ENCODE data around the gene CAPN2. TPM values are rescaled to one million over a fixed set of nuclear protein-coding genes. Genes with fewer than 3 reads are reported as not detected.

Gene CAPN2
- total and polyA plus RNA-seq, 3 experiments from 2014 or later, result 79.8 to 252 (median 82.9) TPM

DNA sequence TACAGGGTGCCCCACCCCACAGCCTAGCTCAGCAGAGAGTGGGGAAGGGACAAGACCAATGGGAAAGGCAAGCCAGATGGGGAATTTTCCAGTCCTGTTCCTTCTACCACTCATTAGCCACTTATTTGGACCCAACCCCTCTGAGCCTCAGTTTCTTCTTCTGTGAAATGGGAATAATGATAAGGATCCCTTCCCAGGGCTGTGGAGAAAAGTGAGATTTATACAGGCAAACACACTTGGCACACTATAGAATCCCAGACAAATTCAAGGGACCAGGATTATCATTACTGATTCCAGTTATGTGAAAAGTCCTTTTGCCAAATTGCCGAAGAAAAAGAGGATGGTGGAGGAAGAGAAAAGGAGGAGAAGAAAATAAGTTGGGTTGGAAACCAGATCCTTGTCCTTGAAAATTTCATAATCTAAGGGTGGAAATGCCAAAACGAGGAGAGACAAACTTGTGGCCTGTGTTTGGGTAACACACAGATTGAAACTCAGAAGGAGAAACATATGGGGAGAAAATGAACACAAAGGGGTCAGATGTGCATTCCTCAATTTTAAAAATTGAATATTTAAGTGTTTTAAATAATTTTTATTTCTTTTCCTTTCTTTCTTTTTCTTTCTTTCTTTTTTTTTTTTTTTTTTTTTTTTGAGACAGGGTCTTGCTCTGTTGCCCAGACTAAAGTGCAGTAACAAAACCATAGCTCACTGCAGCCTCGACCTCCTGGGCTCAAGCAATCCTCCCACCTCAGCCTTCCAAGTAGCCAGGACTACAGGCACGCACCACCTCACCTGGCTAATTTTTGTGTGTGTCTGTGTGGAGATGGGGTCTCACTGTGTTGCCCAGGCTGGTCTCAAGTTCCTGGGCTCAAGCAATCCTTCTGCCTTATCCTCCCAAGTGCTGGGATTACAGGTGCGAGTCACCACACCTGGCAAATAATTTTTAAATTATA is 9.6 kb downstream of the CAPN2 start:
- POLR2A ChIA-PET, result interaction anchor here (0.7 to 1.3 kb wide), 2 partner anchors 10 to 577 kb away, joined by 5 to 8 read pairs; no protein-coding TSS in a partner anchor
- Histone ChIP-seq H3K27ac (ENCODE audit: low read depth, low read length) (no peak overlapping the region), H3K27me3 (ENCODE audit: insufficient read depth, low read length, poor library complexity, severe bottlenecking) (no peaks in the 10 kb centered on the region), H3K36me3 (ENCODE audit: insufficient read depth, low read length) (peaks cover 49% of the 10 kb centered on the region), H3K9me3 (ENCODE audit: low read length) (no peaks in the 10 kb centered on the region), H3K4me3 (ENCODE audit: low read length) (no peak overlapping the region), H3K4me1 (ENCODE audit: insufficient read depth, low read length) (peaks cover 66% of the 10 kb centered on the region)
- H3K4me3 Mint-ChIP-seq, result peak overlapping the region in 3 of 7 donors; percentile 25 to 33 (median 32)
- H3K27me3 Mint-ChIP-seq, result no peaks in the 10 kb centered on the region
- no peak for DNase-seq
- peak overlapping the region; percentile 21 to 89 (median 83) for H3K27ac Mint-ChIP-seq
- CTCF ChIA-PET, result interaction anchor here (0.5 to 6.5 kb wide), 4 partner anchors 10 to 1017 kb away, joined by 3 to 94 read pairs (median 10); partner anchors contain the start of gene CAPN2
- no peaks in the 10 kb centered on the region for H3K9me3 Mint-ChIP-seq
- H3K36me3 Mint-ChIP-seq, result peaks cover 15 to 80% (median 28%) of the 10 kb centered on the region in 3 donors
- peaks cover 75 to 95% (median 89%) of the 10 kb centered on the region in 3 donors for H3K4me1 Mint-ChIP-seq

- DNase-seq, result no peak
- H3K4me3 Mint-ChIP-seq, result peak overlapping the region in 3 of 7 donors; percentile 2 to 34 (median 29)
- peaks cover 15 to 74% (median 32%) of the 10 kb centered on the region in 3 donors for H3K36me3 Mint-ChIP-seq
- Histone ChIP-seq H3K36me3 (ENCODE audit: insufficient read depth, low read length) (peaks cover 47% of the 10 kb centered on the region), H3K27ac (ENCODE audit: low read depth, low read length) (no peak overlapping the region), H3K4me1 (ENCODE audit: insufficient read depth, low read length) (peaks cover 60% of the 10 kb centered on the region), H3K27me3 (ENCODE audit: insufficient read depth, low read length, poor library complexity, severe bottlenecking) (no peaks in the 10 kb centered on the region), H3K4me3 (ENCODE audit: low read length) (no peak overlapping the region), H3K9me3 (ENCODE audit: low read length) (no peaks in the 10 kb centered on the region)
- peak overlapping the region; percentile 58 to 86 (median 78) for H3K27ac Mint-ChIP-seq
- H3K27me3 Mint-ChIP-seq, result no peaks in the 10 kb centered on the region
- peaks cover 72 to 95% (median 89%) of the 10 kb centered on the region in 3 donors for H3K4me1 Mint-ChIP-seq
- CTCF ChIA-PET, result interaction anchor here (0.8 to 2.2 kb wide), 3 partner anchors 12 to 42 kb away, joined by 3 to 16 read pairs (median 5); no protein-coding TSS in a partner anchor
- no peaks in the 10 kb centered on the region for H3K9me3 Mint-ChIP-seq
- POLR2A ChIA-PET, result interaction anchor here (0.6 kb wide), 1 partner anchor 479 kb away, joined by 6 read pairs; no protein-coding TSS in a partner anchor
These were observed 11.1 kb downstream of the CAPN2 start for GRCh38 chr1:223723351-223723904.

DNA sequence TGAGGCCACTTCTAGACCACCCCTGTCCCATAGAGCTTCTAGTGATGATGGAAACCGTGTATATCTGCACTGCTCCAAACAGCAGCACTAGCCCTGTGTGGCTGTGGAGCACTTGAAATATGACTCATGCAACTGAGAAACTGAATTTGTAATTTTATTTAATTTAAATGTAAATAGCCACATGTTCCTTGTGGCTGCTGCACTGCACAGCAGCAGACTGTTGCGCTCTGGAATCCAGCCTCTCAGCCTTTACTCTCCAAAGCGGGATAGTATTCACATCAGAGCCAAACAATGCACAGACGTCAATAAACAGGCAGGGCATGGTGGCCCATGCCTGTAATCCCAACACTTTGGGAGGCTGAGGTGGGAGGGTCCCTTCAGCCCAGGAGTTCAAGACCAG is 12.0 kb downstream of the CAPN2 start:
- Histone ChIP-seq H3K4me3 (ENCODE audit: low read length) (no peak overlapping the region), H3K27ac (ENCODE audit: low read depth, low read length) (no peak overlapping the region), H3K36me3 (ENCODE audit: insufficient read depth, low read length) (peaks cover 42% of the 10 kb centered on the region), H3K27me3 (ENCODE audit: insufficient read depth, low read length, poor library complexity, severe bottlenecking) (no peaks in the 10 kb centered on the region), H3K4me1 (ENCODE audit: insufficient read depth, low read length) (peaks cover 55% of the 10 kb centered on the region), H3K9me3 (ENCODE audit: low read length) (no peaks in the 10 kb centered on the region)
- DNase-seq, result no peak
- H3K27me3 Mint-ChIP-seq, result no peaks in the 10 kb centered on the region
- no peaks in the 10 kb centered on the region for H3K9me3 Mint-ChIP-seq
- peaks cover 15 to 74% (median 30%) of the 10 kb centered on the region in 3 donors for H3K36me3 Mint-ChIP-seq
- no peak overlapping the region for H3K4me3 Mint-ChIP-seq
- ChIA-PET POLR2A (no interaction called here), CTCF (interaction anchor here (0.7 to 0.8 kb wide), 2 partner anchors 11 to 12 kb away, joined by 3 read pairs; partner anchors contain the start of gene CAPN2)
- peaks cover 75 to 96% (median 90%) of the 10 kb centered on the region in 3 donors for H3K4me1 Mint-ChIP-seq
- H3K27ac Mint-ChIP-seq, result peak overlapping the region in 7 of 8 donors; percentile 63 to 86 (median 75)

DNA sequence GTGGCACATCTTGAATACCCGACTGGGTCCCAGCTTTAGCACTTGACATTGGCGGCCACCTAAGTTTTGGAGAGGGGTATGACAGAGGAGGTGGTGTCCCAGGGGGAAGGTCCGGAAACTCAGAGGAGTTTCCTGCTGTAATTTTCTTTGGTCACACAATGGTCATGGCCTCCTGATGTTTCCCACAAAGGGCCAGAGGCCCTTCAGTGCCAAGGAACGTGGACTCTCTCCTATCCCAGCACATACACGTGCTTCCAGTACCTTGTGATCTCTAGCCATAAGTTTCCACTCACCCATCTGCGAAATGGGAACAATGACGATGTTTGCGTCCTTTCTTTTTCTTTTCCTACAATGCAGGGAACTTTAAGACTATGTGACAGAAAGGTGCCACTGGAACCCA is 13.2 kb downstream of the CAPN2 start:
- Histone ChIP-seq H3K36me3 (ENCODE audit: insufficient read depth, low read length) (peaks cover 30% of the 10 kb centered on the region), H3K4me3 (ENCODE audit: low read length) (no peak overlapping the region), H3K4me1 (ENCODE audit: insufficient read depth, low read length) (peaks cover 54% of the 10 kb centered on the region), H3K9me3 (ENCODE audit: low read length) (no peaks in the 10 kb centered on the region), H3K27ac (ENCODE audit: low read depth, low read length) (peak overlapping the region; percentile 56), H3K27me3 (ENCODE audit: insufficient read depth, low read length, poor library complexity, severe bottlenecking) (no peaks in the 10 kb centered on the region)
- peak overlapping the region; percentile 85 to 100 (median 96) for H3K27ac Mint-ChIP-seq
- H3K9me3 Mint-ChIP-seq, result no peaks in the 10 kb centered on the region
- ChIA-PET POLR2A (no interaction called here), CTCF (interaction anchor here (0.7 to 1.1 kb wide), 4 partner anchors 14 to 27 kb away, joined by 3 to 4 read pairs (median 3); partner anchors contain the start of gene CAPN2)
- H3K36me3 Mint-ChIP-seq, result peaks cover 14 to 71% (median 27%) of the 10 kb centered on the region in 3 donors
- no peaks in the 10 kb centered on the region for H3K27me3 Mint-ChIP-seq
- peak overlapping the region in 3 of 7 donors; percentile 50 to 89 (median 78) for H3K4me3 Mint-ChIP-seq
- H3K4me1 Mint-ChIP-seq, result peaks cover 73 to 94% (median 88%) of the 10 kb centered on the region in 3 donors
- no peak for DNase-seq

DNA sequence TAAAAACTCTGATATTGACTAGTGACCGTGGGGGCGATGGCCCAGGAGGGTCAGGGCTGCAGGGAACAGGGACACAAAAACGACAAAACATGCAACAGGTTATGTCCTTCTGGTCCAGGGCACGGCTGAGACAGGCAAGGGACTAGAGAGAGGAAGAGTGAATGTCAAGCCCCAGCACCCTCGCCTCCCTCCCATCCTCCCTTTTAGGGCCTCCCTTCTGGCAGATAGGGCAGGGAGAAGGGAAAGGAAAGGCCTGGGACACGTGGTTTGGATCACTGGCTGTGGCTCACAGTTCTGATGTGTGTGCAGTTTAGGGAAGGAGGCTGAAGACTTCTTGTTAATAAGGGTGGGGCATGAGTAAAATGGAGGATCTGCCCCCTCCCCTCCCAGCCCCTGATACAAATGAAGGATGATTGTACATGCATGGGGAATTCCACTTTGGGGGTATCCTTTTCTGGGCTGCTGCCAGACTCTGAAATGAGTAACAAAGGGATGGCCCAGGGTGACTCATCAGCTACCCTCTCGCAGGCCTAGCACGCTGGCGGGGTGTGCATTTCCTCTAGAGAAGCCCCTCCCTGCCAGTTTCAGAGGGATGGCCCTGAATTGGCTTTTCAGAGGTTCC is 14.2 kb downstream of the CAPN2 start:
- Mint-ChIP-seq H3K4me3 (peak overlapping the region; percentile 32 to 89 (median 84)), H3K27me3 (no peaks in the 10 kb centered on the region), H3K36me3 (peaks cover 9 to 71% (median 24%) of the 10 kb centered on the region in 3 donors), H3K27ac (peak overlapping the region; percentile 85 to 100 (median 96)), H3K4me1 (peaks cover 73 to 94% (median 88%) of the 10 kb centered on the region in 3 donors), H3K9me3 (no peaks in the 10 kb centered on the region)
- Histone ChIP-seq H3K27me3 (ENCODE audit: insufficient read depth, low read length, poor library complexity, severe bottlenecking) (no peaks in the 10 kb centered on the region), H3K27ac (ENCODE audit: low read depth, low read length) (peak overlapping the region; percentile 64), H3K36me3 (ENCODE audit: insufficient read depth, low read length) (peaks cover 21% of the 10 kb centered on the region), H3K9me3 (ENCODE audit: low read length) (no peaks in the 10 kb centered on the region), H3K4me1 (ENCODE audit: insufficient read depth, low read length) (peaks cover 45% of the 10 kb centered on the region), H3K4me3 (ENCODE audit: low read length) (peak overlapping the region; percentile 18)
- ChIA-PET CTCF (interaction anchor here (0.8 to 3.3 kb wide), 5 partner anchors 14 to 105 kb away, joined by 3 to 37 read pairs (median 6); partner anchors contain the start of gene CAPN2), POLR2A (interaction anchor here (1.0 to 2.1 kb wide), 4 partner anchors 10 to 22 kb away, joined by 3 to 8 read pairs (median 6); partner anchors contain the start of gene CAPN2)
- DNase-seq, result peak; percentile 48 to 95 (median 81)

DNA sequence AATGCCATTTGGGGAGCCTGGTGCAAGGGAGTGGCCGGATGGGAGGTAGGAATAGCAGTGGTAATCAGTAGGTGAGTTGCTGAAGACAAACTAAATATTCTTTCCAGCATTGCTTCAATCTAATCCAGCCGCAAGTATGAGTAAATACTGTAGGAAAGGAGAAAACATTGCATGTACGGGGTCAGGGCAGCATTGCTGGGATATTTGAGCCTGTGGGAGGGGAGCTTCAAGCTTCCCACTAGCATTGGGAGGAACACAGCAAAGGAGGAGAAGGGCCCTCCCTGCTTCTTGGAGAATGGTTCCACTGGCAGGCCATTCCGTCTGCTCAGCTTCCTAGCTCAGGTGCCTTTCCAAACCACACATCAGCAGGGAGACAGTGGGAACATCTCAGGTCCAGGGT is 15.2 kb downstream of the CAPN2 start:
- H3K4me3 Mint-ChIP-seq, result peak overlapping the region in 4 of 7 donors; percentile 78 to 85 (median 84)

GRCh38 chr1:223729906-223730305 is 17.6 kb downstream of the CAPN2 start:
- POLR2A ChIA-PET, result interaction anchor here (0.6 to 0.7 kb wide), 2 partner anchors 26 to 106 kb away, joined by 3 to 20 read pairs; no protein-coding TSS in a partner anchor
- H3K4me1 ChIP-seq (ENCODE audit: insufficient read depth, low read length), result peaks cover 29% of the 10 kb centered on the region
- H3K9me3 Mint-ChIP-seq, result no peaks in the 10 kb centered on the region

More for the DNA sequence above, 15.2 kb downstream of the CAPN2 start:
- no peaks in the 10 kb centered on the region for H3K27me3 ChIP-seq (ENCODE audit: insufficient read depth, low read length, poor library complexity, severe bottlenecking)
- no peak for DNase-seq
- ChIA-PET POLR2A (interaction anchor here (1.3 to 2.1 kb wide), 2 partner anchors 16 to 21 kb away, joined by 7 to 8 read pairs; partner anchors contain the start of gene CAPN2), CTCF (interaction anchor here (1.2 to 3.3 kb wide), 4 partner anchors 17 to 32 kb away, joined by 4 to 37 read pairs (median 9); no protein-coding TSS in a partner anchor)
- peak overlapping the region; percentile 64 for H3K27ac ChIP-seq (ENCODE audit: low read depth, low read length)
- H3K4me1 Mint-ChIP-seq, result peaks cover 77 to 96% (median 91%) of the 10 kb centered on the region in 3 donors
- H3K4me1 ChIP-seq (ENCODE audit: insufficient read depth, low read length), result peaks cover 41% of the 10 kb centered on the region
- H3K27ac Mint-ChIP-seq, result peak overlapping the region in 7 of 8 donors; percentile 56 to 100 (median 97)
- H3K4me3 ChIP-seq (ENCODE audit: low read length), result no peak overlapping the region
- no peaks in the 10 kb centered on the region for H3K9me3 ChIP-seq (ENCODE audit: low read length)
- H3K36me3 Mint-ChIP-seq, result peaks cover 5 to 75% (median 20%) of the 10 kb centered on the region in 3 donors
- H3K27me3 Mint-ChIP-seq, result no peaks in the 10 kb centered on the region
- H3K36me3 ChIP-seq (ENCODE audit: insufficient read depth, low read length), result peaks cover 22% of the 10 kb centered on the region
- H3K9me3 Mint-ChIP-seq, result no peaks in the 10 kb centered on the region

More at GRCh38 chr1:223729906-223730305, 17.6 kb downstream of the CAPN2 start:
- Histone ChIP-seq H3K27me3 (ENCODE audit: insufficient read depth, low read length, poor library complexity, severe bottlenecking) (no peaks in the 10 kb centered on the region), H3K27ac (ENCODE audit: low read depth, low read length) (no peak overlapping the region), H3K36me3 (ENCODE audit: insufficient read depth, low read length) (peaks cover 17% of the 10 kb centered on the region), H3K4me3 (ENCODE audit: low read length) (no peak overlapping the region), H3K9me3 (ENCODE audit: low read length) (no peaks in the 10 kb centered on the region)
- Mint-ChIP-seq H3K27ac (peak overlapping the region in 7 of 8 donors; percentile 43 to 92 (median 84)), H3K4me1 (peaks cover 68 to 93% (median 86%) of the 10 kb centered on the region in 3 donors), H3K27me3 (no peaks in the 10 kb centered on the region), H3K4me3 (peak overlapping the region in 1 of 7 donors; percentile 32), H3K36me3 (peaks cover 5 to 74% (median 15%) of the 10 kb centered on the region in 3 donors)
- DNase-seq, result no peak
- CTCF ChIA-PET, result interaction anchor here (0.6 to 3.1 kb wide), 3 partner anchors 20 to 705 kb away, joined by 3 to 14 read pairs (median 6); partner anchors contain the start of gene WDR26
